NCI-H1105 treated with DMSO at 0.1 percent for 48 hours (cell line): ENCODE results near the gene VIPR2.

ENCODE experiments used
- DNase-seq: peaks from one replicate; lab custom pipeline; 2025; lab: John Stamatoyannopoulos, UW

VIPR2 gene

DNA sequence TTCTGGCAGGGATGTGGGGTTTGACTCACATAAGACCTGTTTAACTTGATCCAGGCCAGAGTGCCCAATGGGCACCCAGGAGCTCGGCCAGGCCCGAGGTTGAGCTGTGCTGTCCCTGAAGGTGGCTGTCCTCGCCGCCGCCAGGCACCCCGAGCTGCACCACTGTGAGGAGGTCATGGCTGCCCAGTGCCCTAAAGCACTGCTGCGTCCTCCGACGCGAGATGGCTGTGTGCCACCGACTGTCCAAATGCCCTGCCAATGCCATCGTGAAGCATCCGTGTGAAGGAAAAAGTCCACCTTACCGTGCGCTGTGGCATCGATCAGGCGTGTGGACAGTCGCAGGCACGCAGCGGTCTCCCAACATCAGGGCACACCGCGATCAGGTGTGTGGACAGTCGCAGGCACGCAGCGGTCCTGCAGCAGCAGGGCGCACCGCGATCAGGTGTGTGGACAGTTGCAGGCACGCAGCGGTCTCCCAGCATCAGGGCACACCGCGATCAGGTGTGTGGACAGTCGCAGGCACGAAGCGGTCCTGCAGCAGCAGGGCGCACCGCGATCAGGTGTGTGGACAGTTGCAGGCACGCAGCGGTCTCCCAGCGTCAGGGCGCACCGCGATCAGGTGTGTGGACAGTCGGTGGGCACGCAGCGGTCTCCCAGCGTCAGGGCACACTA lies 120.3 kb downstream of the VIPR2 start:
- DNase-seq = no peak

GRCh38 chr7:159023746-159024145 lies 120.9 kb downstream of the VIPR2 start:
- DNase-seq = no peak

DNA sequence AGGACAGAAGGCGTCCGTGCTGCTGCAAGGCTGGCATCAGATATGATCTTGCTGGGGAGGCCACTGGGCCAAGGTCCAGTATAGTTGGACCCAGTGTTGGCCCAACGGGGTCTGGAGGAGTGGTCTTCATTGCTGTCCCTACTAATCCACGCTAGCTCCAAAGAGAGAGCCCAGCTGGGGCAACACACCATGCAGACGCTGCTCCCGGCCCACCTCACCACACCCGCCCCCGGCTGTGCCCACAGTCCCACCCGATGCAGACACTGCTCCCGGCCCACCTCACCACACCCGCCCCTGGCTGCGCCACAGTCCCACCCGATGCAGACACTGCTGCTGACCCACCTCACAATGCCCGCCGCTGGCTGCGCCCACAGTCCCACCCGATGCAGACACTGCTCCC lies 121.5 kb downstream of the VIPR2 start:
- no peak for DNase-seq

GRCh38 chr7:159022238-159022993 lies 122.3 kb downstream of the VIPR2 start:
- DNase-seq = no peak

DNA sequence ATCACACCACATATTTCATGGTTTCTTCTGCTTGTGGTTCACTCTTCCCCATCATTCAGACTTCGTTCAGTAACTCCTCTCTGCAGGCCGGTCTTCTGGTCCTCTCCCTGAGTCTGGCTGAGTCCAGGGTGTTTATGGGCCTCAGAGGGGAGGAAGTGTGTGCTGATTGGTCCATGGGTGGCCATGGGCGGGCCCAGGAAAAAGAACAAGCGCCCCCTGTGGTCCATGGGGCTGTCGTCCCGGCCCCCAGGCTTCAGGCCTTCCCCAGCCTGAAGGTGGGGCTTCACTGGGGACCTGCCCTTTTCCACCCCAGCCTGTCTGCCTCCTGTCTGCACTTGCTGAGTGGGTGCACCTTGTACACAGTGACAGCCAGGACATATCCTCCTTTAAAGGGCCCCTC lies 123.7 kb downstream of the VIPR2 start:
- no peak for DNase-seq

DNA sequence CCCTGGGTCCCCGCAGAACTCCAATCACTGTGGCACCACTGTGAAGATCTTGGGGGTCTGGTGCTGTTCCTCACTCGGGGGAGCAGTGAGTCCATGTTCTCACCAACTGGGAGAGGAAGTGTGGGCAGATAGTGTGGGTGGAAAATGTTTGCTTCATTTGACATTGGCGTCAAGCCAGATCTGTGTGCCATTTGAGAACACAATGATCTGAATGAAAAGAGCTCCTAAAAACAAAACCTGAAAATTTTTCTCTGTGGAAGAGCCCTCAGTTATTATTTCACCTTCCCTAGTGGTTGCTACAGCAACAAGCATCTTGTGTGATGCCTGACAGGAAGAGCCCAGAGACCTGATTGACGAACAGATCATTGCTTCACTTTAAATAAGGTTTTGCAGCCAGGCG lies 125.6 kb downstream of the VIPR2 start:
- no peak for DNase-seq

GRCh38 chr7:159017741-159018140 lies 126.9 kb downstream of the VIPR2 start:
- DNase-seq = no peak

DNA sequence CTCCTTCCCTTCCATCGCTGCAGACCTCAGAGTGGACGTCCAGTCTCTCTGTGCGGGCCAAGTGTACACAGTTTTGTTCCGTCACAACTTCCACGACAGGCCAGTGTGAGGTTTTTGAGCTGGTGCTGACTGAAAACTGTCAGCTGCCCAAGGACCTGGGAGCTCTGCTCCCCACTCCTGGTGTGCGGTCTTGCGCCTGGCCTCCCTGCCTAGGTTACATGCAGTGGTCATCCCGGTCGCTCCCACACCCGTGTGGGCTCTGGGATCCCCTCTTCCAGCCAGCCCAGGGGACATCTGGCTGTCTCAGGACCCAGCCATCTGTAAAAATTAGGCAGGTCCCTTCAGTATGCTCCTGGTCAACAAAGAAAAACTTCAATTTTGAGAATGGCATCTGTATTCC lies 127.5 kb downstream of the VIPR2 start:
- DNase-seq = no peak

DNA sequence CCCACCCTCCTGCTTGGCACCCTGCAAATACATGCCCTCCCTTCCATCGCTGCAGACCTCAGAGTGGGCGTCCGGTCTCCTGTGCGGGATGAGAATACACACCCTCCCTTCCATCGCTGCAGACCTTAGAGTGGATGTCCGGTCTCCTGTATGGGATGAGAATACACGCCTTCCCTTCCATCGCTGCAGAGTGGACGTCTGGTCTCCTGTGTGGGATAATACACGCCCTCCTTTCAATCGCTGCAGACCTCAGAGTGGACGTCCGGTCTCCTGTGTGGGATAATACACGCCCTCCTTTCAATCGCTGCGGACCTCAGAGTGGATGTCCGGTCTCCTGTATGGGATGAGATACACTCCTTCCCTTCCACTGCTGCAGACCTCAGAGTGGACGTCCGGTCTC lies 128.1 kb downstream of the VIPR2 start:
- no peak for DNase-seq

- no peak for DNase-seq
Observed at GRCh38 chr7:159015454-159016410, 128.9 kb downstream of the VIPR2 start.

DNA sequence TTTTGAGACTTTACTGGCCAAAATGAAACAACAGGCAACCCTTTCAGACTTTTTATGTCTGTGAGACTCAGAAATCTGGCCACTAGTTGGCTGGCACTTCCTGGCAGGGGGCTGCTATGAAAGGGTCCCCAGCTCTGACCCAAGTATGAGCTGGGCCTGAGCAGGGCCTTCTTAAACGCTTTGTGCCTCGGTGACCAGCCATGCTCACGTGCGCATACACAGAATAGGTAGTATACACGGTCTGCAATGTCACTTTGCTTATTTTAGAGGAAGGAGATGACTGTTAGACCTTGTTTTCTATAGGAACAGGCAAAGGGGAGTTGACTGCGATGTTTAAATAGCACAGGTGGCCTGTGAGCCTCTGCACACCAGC lies 129.6 kb downstream of the VIPR2 start:
- no peak for DNase-seq

GRCh38 chr7:159014297-159015062 lies 130.2 kb downstream of the VIPR2 start:
- DNase-seq = no peak

- DNase-seq = no peak
Observed at GRCh38 chr7:159013825-159014289, 130.8 kb downstream of the VIPR2 start.

DNA sequence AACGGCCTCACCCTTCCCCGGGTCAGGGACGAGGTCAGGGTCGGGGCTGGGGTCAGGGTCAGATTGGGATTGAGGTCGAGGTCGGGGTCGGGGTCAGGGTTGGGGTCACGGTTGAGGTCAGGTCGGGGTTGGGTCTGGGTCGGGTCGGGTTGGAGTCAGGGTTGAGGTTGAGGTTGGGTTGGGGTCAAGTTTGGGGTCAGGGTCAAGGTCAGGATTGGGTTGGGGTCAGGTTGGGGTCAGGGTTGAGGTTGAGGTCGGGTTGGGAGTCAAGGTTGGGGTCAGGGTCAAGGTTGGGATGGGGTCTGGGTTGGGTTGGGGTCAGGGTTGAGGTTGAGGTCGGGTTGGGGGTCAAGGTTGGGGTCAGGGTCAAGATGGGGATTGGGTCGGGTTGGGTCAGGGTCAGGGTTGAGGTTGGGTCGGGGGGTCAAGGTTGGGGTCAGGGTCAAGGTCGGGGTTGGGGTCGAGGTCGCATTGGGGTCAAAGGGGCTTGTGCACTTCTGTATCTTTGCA lies 131.4 kb downstream of the VIPR2 start:
- DNase-seq = no peak

GRCh38 chr7:159012353-159013069 lies 132.2 kb downstream of the VIPR2 start:
- no peak for DNase-seq

GRCh38 chr7:159011722-159012022 lies 133.0 kb downstream of the VIPR2 start:
- DNase-seq = no peak

DNA sequence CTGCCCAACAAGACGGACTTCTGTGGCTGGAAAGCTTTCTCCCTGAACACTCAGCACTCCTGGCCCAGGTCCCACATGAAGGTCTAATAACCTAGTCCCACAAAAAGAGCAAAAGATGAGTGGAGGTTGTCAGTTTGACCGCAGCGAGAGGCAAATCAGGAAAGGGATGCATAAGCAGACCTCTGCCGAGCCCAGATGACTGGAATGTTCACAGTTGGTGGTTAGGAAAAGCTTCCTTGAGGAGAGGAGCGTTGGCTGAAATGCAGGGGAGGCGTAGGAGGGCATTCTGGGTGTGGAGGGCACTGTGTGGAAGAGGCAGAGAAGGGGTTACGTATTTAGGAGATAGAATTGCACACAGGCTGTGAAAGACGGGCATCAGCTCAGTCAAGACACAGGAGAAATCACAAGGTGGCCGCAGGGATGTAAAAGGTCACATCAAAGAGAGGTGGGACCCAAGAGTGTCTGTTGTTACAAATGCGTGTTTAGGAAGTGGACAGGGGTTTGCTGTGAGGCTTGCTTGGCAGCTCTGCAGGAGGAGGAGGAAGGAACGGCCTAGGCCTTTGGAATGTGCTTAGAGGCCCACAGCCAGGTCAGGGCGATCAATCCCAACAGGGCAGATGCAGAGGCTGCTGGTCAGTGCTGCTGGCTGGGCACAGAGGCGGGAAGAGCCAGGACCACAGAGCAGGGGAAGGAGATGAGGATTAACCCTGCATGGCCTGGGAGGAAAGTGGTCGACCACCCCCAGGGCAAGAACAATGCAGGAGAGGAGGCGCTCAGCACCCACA lies 133.5 kb downstream of the VIPR2 start:
- no peak for DNase-seq

- no peak for DNase-seq
Observed at GRCh38 chr7:159010411-159010810, 134.3 kb downstream of the VIPR2 start.

DNA sequence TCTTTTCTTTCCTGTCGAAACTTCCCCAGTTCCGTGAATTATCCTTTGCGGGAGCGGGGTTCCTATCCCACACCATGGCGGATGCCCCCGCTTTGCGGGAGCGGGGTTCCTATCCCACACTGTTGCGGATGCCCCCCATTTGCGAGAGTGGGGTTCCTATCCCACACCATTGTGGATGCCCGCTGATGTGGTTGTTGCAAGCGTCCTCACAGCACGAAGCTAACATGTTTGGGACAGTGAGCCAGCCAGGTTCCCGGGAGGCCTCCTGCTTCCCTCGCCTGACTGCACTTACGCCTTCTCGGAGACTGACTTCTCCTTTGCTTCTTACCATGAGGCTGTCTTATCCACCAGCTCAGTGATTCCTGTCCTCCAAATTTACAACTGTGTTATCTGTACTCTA lies 134.7 kb downstream of the VIPR2 start:
- DNase-seq = no peak

DNA sequence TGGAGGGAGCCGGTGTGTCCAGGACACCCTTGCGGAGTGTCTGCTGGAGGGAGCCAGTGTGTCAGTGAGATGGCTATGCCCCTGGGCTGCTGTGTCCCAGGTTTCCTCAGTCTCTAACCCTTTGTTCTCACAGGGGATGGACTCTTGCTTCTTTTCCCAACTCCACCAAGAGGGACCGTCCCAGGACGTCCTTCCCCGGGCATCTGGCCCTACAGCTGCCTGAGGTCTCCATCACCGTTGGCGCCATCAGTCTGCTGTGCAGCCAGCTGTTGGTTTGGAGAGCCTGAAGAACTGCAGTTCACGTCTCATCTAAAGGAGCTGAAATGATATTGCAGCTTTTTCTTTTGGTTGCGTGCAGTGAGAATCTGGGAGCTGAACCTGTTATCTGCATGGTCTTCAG lies 136.2 kb downstream of the VIPR2 start:
- DNase-seq = no peak
